ENCODE results near the gene PIK3C2G. TPM values are rescaled to one million over a fixed set of nuclear protein-coding genes. Genes with fewer than 3 reads are reported as not detected.

The PIK3C2G gene
- total and polyA plus RNA-seq, 2 donors from 2014 or later: 4.4 to 5.8 TPM

DNA sequence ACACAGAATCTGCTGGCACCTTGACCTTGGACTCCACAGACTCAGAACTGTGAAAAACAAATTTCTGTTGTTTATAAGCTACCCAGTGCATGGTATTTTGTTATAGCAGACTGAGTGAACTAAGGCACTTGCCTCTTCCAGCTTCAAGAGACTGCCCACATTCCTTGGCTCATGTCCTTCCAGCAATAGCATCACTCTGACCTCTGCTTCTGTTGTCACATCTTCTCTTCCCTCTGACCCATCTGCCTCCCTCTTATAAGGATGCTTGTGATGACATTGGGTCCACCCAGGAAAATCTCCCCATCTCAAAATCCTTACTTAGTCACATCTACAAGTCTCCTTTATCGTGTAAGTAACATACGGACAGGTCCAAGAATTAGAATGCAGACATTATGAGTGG is 200.4 kb downstream of the PIK3C2G start:
- intact Hi-C loops (cut with DNase I): no loop called here
- no peaks in the 10 kb centered on the region for H3K36me3 ChIP-seq (ENCODE audit: control insufficient read depth in 2 of 3, insufficient read depth in 3 of 3, low read length in 3 of 3)
- FAIRE-seq (no peak), DNase-seq (no peak)
- H3K9ac ChIP-seq (ENCODE audit: low read length in 3 of 3): no peak overlapping the region
- no peaks in the 10 kb centered on the region for H3K27me3 ChIP-seq (ENCODE audit: control insufficient read depth, insufficient read depth, low read length)
- H3K4me1 ChIP-seq (ENCODE audit: control insufficient read depth in 2 of 3, insufficient read depth in 2 of 3, low read depth in 1 of 3, low read length in 3 of 3): no peaks in the 10 kb centered on the region
- H3K27ac ChIP-seq (ENCODE audit: low read depth in 2 of 2, low read length in 2 of 2): no peak overlapping the region
- no peaks in the 10 kb centered on the region for H3K9me3 ChIP-seq (ENCODE audit: control insufficient read depth in 2 of 3, insufficient read depth in 1 of 3, low read length in 3 of 3)
- H3K4me3 ChIP-seq (ENCODE audit: low read length in 3 of 3): no peak overlapping the region
- no peak for TF ChIP-seq CTCF (IDR thresholded peaks at IDR 0.05; ENCODE audit: borderline replicate concordance, extremely low read depth, insufficient read depth)

- no peaks in the 10 kb centered on the region for H3K36me3 ChIP-seq (ENCODE audit: control insufficient read depth in 2 of 3, insufficient read depth in 3 of 3, low read length in 3 of 3)
- no peak for TF ChIP-seq CTCF (IDR thresholded peaks at IDR 0.05; ENCODE audit: borderline replicate concordance, extremely low read depth, insufficient read depth)
- no peak overlapping the region for H3K27ac ChIP-seq (ENCODE audit: low read depth in 2 of 2, low read length in 2 of 2)
- no peak overlapping the region for H3K9ac ChIP-seq (ENCODE audit: low read length in 3 of 3)
- no peak overlapping the region for H3K4me3 ChIP-seq (ENCODE audit: low read length in 3 of 3)
- DNase-seq: peak in 2 of 5 donors; percentile 42 to 72
- intact Hi-C loops (cut with DNase I): no loop called here
- no peaks in the 10 kb centered on the region for H3K4me1 ChIP-seq (ENCODE audit: control insufficient read depth in 2 of 3, insufficient read depth in 2 of 3, low read depth in 1 of 3, low read length in 3 of 3)
- H3K27me3 ChIP-seq (ENCODE audit: control insufficient read depth, insufficient read depth, low read length): no peaks in the 10 kb centered on the region
- no peaks in the 10 kb centered on the region for H3K9me3 ChIP-seq (ENCODE audit: control insufficient read depth in 2 of 3, insufficient read depth in 1 of 3, low read length in 3 of 3)
- FAIRE-seq: no peak
Measured at GRCh38 chr12:18462442-18462841, 201.1 kb downstream of the PIK3C2G start.

DNA sequence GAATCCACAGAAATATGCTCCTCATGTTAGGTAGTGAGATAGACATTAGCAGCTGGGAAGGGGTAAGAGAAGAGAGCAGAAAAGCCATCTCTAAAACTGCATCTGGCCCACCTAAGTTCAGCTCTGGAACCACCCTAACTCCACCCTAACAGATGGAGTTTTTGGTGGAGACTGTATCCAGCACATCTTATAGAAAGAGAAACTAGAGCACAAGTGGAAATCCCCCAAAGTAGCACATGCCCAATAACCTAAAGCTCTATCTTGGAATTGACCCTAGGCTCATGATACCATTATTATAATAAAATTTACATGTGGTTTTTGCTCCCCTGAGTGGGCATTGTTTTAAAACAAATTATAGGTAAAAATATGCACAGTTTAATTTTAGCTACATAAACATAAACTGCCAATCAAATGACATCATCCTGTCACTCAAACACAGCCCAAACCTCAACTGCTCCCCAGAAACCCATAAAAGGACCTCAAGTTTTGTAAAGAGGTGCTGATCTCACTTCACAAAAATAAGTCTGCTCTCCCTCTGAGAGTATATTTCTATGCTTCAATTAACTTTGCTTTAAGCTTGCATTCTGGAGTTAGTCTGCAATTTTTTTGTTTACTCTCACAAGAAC is 206.4 kb downstream of the PIK3C2G start:
- Histone ChIP-seq H3K27ac (ENCODE audit: low read depth in 2 of 2, low read length in 2 of 2) (no peak overlapping the region), H3K4me1 (ENCODE audit: control insufficient read depth in 2 of 3, insufficient read depth in 2 of 3, low read depth in 1 of 3, low read length in 3 of 3) (no peaks in the 10 kb centered on the region), H3K27me3 (ENCODE audit: control insufficient read depth, insufficient read depth, low read length) (no peaks in the 10 kb centered on the region), H3K9me3 (ENCODE audit: control insufficient read depth in 2 of 3, insufficient read depth in 1 of 3, low read length in 3 of 3) (no peaks in the 10 kb centered on the region), H3K4me3 (ENCODE audit: low read length in 3 of 3) (no peak overlapping the region), H3K36me3 (ENCODE audit: control insufficient read depth in 2 of 3, insufficient read depth in 3 of 3, low read length in 3 of 3) (no peaks in the 10 kb centered on the region), H3K9ac (ENCODE audit: low read length in 3 of 3) (no peak overlapping the region)
- no peak for TF ChIP-seq CTCF (IDR thresholded peaks at IDR 0.05; ENCODE audit: borderline replicate concordance, extremely low read depth, insufficient read depth)
- DNase-seq: no peak
- intact Hi-C loops (cut with DNase I): no loop called here
- FAIRE-seq: no peak

Data from kidney (tissue), 14 donors.